Measurements from ENCODE around the gene PRCD.

DNA sequence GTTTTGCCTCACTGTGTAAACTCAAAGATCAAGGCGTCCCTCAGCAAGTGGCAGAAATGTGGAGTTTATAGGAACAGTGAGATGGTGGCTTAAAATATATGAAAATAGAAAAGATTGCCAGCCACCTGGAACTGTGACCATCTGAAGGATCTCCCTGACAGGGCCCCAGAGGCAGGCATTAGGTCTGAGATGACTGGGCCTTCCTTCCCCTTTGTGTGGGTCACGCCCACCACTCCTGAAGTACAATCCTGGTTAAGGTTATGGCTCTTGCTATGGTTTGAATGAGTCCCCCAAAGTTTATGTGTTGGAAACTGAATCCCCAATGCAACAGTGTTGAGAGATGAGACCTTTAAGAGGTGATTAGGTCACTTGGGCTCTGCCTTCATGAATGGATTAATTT is 39.4 kb downstream of the PRCD start:
- TF ChIP-seq, protein P1, sequence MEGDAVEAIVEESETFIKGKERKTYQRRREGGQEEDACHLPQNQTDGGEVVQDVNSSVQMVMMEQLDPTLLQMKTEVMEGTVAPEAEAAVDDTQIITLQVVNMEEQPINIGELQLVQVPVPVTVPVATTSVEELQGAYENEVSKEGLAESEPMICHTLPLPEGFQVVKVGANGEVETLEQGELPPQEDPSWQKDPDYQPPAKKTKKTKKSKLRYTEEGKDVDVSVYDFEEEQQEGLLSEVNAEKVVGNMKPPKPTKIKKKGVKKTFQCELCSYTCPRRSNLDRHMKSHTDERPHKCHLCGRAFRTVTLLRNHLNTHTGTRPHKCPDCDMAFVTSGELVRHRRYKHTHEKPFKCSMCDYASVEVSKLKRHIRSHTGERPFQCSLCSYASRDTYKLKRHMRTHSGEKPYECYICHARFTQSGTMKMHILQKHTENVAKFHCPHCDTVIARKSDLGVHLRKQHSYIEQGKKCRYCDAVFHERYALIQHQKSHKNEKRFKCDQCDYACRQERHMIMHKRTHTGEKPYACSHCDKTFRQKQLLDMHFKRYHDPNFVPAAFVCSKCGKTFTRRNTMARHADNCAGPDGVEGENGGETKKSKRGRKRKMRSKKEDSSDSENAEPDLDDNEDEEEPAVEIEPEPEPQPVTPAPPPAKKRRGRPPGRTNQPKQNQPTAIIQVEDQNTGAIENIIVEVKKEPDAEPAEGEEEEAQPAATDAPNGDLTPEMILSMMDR (IDR thresholded peaks at IDR 0.05) = no peak
- no peak for TF ChIP-seq EP300 (IDR thresholded peaks at IDR 0.05)
- TF ChIP-seq POLR2A (IDR thresholded peaks at IDR 0.05) = no peak
